GM12801 (cell line): ENCODE results near the gene DHRS1.

Experiments used
- CTCF ChIP-seq: IDR thresholded peaks from one replicate; pipeline ENCODE4 v1.5.1; 2011; ENCODE audit warnings: control low read depth; ENCODE audit not compliant: insufficient read length; ENCODE audit errors: extremely low read depth

Gene DHRS1

GRCh38 chr14:24256960-24257359, 42.6 kb downstream of the DHRS1 start:
- TF ChIP-seq CTCF = no peak

GRCh38 chr14:24255931-24256711, 43.5 kb downstream of the DHRS1 start:
- TF ChIP-seq CTCF = no peak

- TF ChIP-seq CTCF = no peak
Measured at GRCh38 chr14:24255438-24255837, 44.1 kb downstream of the DHRS1 start.

- no peak for TF ChIP-seq CTCF
Measured at GRCh38 chr14:24254630-24255392, 44.8 kb downstream of the DHRS1 start.

GRCh38 chr14:24253936-24254335, 45.6 kb downstream of the DHRS1 start:
- TF ChIP-seq CTCF = no peak

- no peak for TF ChIP-seq CTCF
Measured at GRCh38 chr14:24252289-24253124, 47.1 kb downstream of the DHRS1 start.

- TF ChIP-seq CTCF = no peak
Measured at GRCh38 chr14:24251880-24252288, 47.7 kb downstream of the DHRS1 start.
